ENCODE data around the gene FAM24B.

FAM24B gene

DNA sequence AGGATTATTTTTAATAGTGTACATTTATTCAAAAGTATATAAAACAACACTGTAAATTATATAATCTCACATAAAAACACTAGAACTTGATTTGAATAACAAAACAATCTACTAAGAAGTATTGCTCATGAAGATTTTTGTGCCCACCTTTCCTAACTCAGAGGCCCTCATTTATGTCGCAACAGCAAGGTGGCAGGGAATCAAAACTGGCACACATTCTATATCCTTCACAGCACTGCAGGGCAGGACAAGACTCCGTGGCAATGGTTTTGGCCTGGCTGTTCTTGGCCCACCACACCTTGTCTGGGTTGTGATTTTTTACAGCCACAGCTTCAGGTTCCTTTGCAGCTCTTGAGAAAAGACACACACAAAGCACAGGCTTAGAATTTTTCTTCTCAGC is 30.3 kb downstream of the FAM24B start:
- TF ChIP-seq, protein P1, sequence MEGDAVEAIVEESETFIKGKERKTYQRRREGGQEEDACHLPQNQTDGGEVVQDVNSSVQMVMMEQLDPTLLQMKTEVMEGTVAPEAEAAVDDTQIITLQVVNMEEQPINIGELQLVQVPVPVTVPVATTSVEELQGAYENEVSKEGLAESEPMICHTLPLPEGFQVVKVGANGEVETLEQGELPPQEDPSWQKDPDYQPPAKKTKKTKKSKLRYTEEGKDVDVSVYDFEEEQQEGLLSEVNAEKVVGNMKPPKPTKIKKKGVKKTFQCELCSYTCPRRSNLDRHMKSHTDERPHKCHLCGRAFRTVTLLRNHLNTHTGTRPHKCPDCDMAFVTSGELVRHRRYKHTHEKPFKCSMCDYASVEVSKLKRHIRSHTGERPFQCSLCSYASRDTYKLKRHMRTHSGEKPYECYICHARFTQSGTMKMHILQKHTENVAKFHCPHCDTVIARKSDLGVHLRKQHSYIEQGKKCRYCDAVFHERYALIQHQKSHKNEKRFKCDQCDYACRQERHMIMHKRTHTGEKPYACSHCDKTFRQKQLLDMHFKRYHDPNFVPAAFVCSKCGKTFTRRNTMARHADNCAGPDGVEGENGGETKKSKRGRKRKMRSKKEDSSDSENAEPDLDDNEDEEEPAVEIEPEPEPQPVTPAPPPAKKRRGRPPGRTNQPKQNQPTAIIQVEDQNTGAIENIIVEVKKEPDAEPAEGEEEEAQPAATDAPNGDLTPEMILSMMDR (IDR thresholded peaks at IDR 0.05; ENCODE audit: low read depth, low read length): no peak
- DNase-seq (ENCODE audit: low read depth, low spot score): no peak
- no peak overlapping the region for H3K4me3 ChIP-seq (ENCODE audit: low read depth, low read length)
- in situ Hi-C loops (cut with HindIII; ENCODE audit: low sequenced_read_pairs): no loop called here

DNA sequence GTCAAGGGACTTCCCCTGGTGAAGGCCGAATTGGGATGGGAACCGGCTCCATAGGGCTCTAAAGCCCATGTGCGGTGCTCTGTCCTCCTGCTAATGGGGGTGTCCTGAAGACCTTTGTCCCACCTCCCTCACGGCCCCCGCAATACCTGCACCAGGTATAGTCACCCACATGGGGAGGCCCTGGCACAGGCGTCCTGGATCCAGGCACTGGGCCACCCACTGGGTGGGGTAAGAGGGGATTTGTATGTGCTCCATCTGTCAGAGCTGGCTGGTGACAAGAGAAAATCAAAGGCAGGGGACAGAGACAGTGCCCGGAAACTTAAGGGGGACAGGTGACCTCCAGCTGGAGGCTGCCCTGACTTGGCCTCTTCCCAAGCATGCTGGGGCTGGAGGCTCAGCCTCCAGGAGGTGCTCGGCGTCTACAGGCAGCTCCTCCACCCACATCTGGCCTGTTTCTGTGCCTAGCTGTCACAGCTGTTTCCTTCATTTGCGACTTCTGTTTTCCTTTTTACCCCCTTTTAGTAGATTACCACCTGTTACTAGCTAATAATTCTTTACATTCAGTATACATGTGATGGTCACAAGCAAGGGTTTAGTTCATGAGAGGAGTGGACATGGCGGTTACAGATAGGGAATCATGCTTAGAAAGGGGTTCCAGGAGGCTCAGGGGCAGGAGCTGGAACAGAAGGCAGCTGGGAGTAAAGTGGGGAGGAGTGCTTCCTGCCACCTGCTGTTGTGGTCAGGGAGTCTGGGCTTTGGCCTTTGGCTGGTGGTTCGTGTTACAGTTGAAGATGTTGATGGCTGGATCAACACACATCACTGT is 31.4 kb downstream of the FAM24B start:
- in situ Hi-C loops (cut with HindIII; ENCODE audit: low sequenced_read_pairs): no loop called here
- DNase-seq (ENCODE audit: low read depth, low spot score): peak; percentile 36
- TF ChIP-seq, protein P1 (IDR thresholded peaks at IDR 0.05; ENCODE audit: low read depth, low read length): no peak
- H3K4me3 ChIP-seq (ENCODE audit: low read depth, low read length): no peak overlapping the region

DNA sequence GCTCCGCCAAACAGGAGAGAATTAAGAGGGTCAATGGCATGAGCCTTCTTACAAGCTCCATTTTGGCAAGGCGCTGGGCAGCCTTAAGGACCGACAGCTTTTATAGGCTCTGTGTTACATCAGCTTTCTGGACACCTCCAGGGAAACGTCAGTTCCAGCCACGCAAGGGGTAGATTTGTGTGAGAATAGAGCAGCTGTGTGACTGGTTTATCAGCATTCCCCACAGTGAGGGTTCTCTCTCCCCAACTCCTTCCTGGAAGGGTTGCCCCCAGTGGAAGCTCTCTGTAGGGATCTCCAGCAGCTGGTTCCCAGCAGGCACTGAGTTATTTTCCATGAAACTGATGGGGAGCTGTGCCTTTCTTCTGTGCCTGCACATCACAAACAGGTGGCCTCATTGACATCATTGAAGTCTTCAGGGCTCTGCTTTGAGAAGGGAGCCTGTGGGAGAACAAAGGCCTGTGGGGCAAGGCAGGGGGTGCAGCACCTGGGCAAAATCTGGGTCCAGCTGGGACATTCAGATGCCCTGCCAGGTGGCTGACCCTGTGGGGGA is 33.5 kb downstream of the FAM24B start, which contains the start of gene CUZD1:
TSS of gene CUZD1 (minus strand) at position 75 of the 550 bp plus-strand sequence. CDS start at position 61, 14 bp downstream.
- in situ Hi-C loops (cut with HindIII; ENCODE audit: low sequenced_read_pairs): no loop called here
- TF ChIP-seq, protein P1 (IDR thresholded peaks at IDR 0.05; ENCODE audit: low read depth, low read length): no peak
- no peak within 1 kb of the TSS for H3K4me3 ChIP-seq (ENCODE audit: low read depth, low read length)
- no peak for DNase-seq (ENCODE audit: low read depth, low spot score)

DNA sequence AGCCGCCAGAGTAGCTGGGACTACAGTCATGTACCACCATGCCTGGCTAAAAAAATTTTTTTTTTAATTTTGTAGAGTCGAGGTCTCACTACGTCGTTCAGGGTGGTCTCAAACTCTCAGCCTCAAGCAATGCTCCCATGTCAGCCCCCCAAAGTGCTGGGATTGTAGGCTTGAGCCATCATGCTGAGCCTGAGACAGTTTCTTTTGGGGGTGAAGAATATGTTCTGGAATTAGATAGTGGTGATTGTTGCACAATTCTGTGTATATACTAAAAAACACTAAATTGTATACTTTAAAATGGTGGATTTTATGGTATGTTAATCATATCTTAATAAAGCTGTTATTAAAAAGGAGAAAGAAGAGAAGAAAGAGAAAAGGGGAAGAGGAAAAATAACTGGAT is 35.2 kb downstream of the FAM24B start:
- H3K4me3 ChIP-seq (ENCODE audit: low read depth, low read length): no peak overlapping the region
- TF ChIP-seq, protein P1 (IDR thresholded peaks at IDR 0.05; ENCODE audit: low read depth, low read length): no peak
- in situ Hi-C loops (cut with HindIII; ENCODE audit: low sequenced_read_pairs): no loop called here
- no peak for DNase-seq (ENCODE audit: low read depth, low spot score)

DNA sequence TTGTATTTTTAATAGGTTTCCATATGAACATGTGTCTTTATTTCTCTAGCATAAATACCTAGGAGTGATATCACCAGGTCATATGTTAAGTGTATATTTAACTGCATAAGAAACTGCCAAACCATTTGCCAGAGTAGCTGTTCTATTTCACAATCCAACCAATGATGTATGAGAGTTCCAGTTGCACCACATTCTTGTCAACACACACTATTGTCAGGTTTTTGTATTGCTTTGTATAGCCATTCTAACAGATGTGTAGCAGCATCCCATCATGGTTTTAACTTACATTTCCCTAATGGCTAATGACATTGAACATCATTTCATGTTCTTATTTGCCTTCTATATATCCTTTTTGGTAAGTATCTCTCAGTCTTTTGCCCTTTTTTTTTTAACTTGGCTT is 37.8 kb downstream of the FAM24B start:
- DNase-seq (ENCODE audit: low read depth, low spot score): no peak
- in situ Hi-C loops (cut with HindIII; ENCODE audit: low sequenced_read_pairs): no loop called here
- TF ChIP-seq, protein P1 (IDR thresholded peaks at IDR 0.05; ENCODE audit: low read depth, low read length): no peak
- H3K4me3 ChIP-seq (ENCODE audit: low read depth, low read length): no peak overlapping the region

DNA sequence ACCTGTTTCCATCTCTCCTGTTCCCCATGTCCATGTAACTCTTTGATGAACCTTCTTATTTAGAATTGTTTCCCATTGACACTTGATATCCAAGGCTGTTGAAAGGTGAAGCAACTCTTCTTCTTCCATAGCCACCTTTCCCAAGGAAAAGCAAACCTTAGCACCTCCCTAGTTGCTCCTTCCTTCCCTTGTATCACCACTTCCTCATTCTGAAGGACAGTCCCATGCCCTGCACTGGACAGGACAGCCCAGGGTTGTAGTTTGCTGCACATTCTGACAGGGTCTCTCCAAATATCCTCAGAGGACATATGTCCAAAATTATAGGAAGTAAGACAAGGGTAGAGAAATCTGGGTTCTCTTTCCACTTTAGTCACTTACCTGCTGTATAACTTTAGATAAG is 39.9 kb downstream of the FAM24B start:
- TF ChIP-seq, protein P1 (IDR thresholded peaks at IDR 0.05; ENCODE audit: low read depth, low read length): no peak
- no peak for DNase-seq (ENCODE audit: low read depth, low spot score)
- in situ Hi-C loops (cut with HindIII; ENCODE audit: low sequenced_read_pairs): no loop called here
- no peak overlapping the region for H3K4me3 ChIP-seq (ENCODE audit: low read depth, low read length)
